ENCODE data around the gene EPB41L3.

The EPB41L3 gene

DNA sequence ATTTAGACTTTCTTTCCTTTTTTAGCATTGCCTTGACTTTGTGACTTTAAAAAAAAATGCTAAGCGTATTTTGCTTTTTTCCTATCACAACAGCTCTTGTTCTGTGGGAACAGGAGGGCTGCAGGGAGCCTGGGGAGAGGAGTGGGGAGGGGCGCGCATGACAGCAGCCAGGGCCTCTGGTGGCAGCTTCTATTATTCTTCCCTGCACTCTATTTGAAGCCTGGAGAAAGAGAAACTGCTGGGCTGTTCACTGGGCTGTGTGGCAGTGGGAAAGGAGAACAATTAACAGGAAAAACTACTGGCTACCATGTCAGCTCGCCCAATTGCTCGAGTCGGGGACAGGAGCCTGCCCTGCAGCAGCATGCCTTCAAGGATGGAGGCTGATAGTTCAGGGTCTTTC is 129.3 kb downstream of the EPB41L3 start:
- H3K4me3 ChIP-seq (ENCODE audit: low read depth in 1 of 2, low read length in 1 of 2) = no peak overlapping the region
- no peaks in the 10 kb centered on the region for H3K27me3 ChIP-seq
- H3K4me1 ChIP-seq (ENCODE audit: control insufficient read depth in 1 of 2, insufficient read depth in 1 of 2, low read depth in 1 of 2, low read length in 1 of 2) = no peaks in the 10 kb centered on the region
- no peaks in the 10 kb centered on the region for H3K9me3 ChIP-seq
- no peak overlapping the region for H3K27ac ChIP-seq
- TF ChIP-seq, protein P1, sequence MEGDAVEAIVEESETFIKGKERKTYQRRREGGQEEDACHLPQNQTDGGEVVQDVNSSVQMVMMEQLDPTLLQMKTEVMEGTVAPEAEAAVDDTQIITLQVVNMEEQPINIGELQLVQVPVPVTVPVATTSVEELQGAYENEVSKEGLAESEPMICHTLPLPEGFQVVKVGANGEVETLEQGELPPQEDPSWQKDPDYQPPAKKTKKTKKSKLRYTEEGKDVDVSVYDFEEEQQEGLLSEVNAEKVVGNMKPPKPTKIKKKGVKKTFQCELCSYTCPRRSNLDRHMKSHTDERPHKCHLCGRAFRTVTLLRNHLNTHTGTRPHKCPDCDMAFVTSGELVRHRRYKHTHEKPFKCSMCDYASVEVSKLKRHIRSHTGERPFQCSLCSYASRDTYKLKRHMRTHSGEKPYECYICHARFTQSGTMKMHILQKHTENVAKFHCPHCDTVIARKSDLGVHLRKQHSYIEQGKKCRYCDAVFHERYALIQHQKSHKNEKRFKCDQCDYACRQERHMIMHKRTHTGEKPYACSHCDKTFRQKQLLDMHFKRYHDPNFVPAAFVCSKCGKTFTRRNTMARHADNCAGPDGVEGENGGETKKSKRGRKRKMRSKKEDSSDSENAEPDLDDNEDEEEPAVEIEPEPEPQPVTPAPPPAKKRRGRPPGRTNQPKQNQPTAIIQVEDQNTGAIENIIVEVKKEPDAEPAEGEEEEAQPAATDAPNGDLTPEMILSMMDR (IDR thresholded peaks at IDR 0.05) = no peak
- no peaks in the 10 kb centered on the region for H3K36me3 ChIP-seq

DNA sequence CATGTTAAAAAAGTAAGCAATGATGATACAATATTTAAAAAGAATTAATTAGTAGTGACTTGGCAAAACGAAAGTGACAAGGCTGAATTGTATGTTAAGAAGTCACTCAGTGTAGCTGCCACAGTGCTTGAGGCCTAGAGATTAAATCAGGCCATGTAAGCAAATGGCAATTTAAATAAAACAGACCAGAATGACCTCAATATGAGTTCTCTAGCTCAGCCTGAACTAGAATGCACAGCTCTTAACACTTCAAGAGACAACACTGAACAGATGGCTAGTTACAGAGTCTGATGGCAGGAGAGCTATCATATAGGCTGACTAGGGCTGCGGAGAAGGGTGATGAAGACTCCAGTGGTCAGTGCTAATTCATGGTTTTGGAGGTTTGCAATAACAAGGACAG is 130.3 kb downstream of the EPB41L3 start:
- no peaks in the 10 kb centered on the region for H3K4me1 ChIP-seq (ENCODE audit: control insufficient read depth in 1 of 2, insufficient read depth in 1 of 2, low read depth in 1 of 2, low read length in 1 of 2)
- H3K27ac ChIP-seq = no peak overlapping the region
- no peaks in the 10 kb centered on the region for H3K27me3 ChIP-seq
- H3K4me3 ChIP-seq (ENCODE audit: low read depth in 1 of 2, low read length in 1 of 2) = no peak overlapping the region
- TF ChIP-seq, protein P1 (IDR thresholded peaks at IDR 0.05) = no peak
- H3K36me3 ChIP-seq = no peaks in the 10 kb centered on the region
- no peaks in the 10 kb centered on the region for H3K9me3 ChIP-seq

DNA sequence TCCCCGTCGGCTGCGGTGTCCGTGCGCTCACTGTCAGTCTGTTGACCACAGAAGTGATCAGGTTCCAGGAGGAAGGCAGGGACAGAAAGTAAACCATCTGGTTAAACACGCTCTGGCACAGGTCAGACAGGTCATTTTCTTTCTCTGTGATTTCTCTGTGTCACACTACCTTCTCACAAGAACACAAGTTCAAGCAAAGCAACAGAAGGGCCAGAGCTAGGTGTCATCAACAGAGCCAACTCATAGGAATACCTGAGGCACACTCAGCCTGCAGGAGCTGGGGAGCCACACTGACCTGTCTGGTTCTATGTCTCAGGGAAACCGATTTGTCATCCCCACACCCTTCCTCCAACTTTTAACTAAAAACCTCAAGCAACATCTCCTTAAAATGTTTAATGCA is 133.2 kb downstream of the EPB41L3 start:
- Histone ChIP-seq H3K36me3 (no peaks in the 10 kb centered on the region), H3K27ac (no peak overlapping the region), H3K27me3 (no peaks in the 10 kb centered on the region), H3K4me1 (ENCODE audit: control insufficient read depth in 1 of 2, insufficient read depth in 1 of 2, low read depth in 1 of 2, low read length in 1 of 2) (no peaks in the 10 kb centered on the region), H3K9me3 (no peaks in the 10 kb centered on the region), H3K4me3 (ENCODE audit: low read depth in 1 of 2, low read length in 1 of 2) (no peak overlapping the region)
- TF ChIP-seq, protein P1 (IDR thresholded peaks at IDR 0.05) = no peak

DNA sequence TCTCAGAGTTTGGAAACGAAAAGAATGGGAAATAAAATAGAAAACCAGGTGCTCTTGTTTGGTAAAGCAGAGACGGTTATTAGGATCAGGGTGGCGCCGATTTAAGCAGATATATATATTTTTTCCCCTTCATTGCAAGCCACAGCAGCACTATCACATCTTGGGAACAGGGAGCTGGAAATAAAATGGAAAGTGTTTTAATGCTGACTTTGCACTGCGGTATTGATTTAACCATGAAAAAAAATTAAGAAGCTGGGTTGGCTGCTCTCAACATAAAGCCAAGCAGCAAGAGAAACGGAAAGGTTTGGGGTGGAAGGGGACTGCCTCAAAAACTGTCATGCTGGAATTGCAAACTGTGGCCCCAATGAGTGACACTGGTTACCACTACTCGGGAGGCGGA is 145.5 kb downstream of the EPB41L3 start:
- no peaks in the 10 kb centered on the region for H3K4me1 ChIP-seq (ENCODE audit: control insufficient read depth in 1 of 2, insufficient read depth in 1 of 2, low read depth in 1 of 2, low read length in 1 of 2)
- H3K9me3 ChIP-seq = no peaks in the 10 kb centered on the region
- no peaks in the 10 kb centered on the region for H3K36me3 ChIP-seq
- TF ChIP-seq, protein P1 (IDR thresholded peaks at IDR 0.05) = no peak
- H3K27ac ChIP-seq = no peak overlapping the region
- H3K4me3 ChIP-seq (ENCODE audit: low read depth in 1 of 2, low read length in 1 of 2) = no peak overlapping the region
- H3K27me3 ChIP-seq = no peaks in the 10 kb centered on the region

DNA sequence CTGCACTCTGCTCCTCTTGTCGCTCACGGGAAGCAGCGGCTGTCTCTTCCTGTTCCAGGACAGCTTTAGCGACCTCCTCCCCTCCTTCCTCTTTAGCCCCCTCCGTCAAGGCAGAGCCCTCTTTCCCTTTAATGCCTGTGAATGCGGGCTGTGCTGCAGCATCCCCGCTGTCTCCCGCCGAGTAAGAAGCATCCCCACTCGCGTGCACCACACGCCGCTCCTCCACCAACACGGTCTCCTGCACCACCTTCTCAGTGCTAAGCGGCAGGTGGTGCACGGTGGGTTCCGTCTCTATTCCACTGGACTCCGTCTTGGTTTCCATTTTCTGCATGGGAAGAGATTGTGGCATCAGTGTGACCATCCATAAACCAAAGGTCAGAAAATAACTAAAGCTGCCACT is 146.7 kb downstream of the EPB41L3 start:
- no peak overlapping the region for H3K4me3 ChIP-seq (ENCODE audit: low read depth in 1 of 2, low read length in 1 of 2)
- no peaks in the 10 kb centered on the region for H3K9me3 ChIP-seq
- no peaks in the 10 kb centered on the region for H3K27me3 ChIP-seq
- H3K4me1 ChIP-seq (ENCODE audit: control insufficient read depth in 1 of 2, insufficient read depth in 1 of 2, low read depth in 1 of 2, low read length in 1 of 2) = no peaks in the 10 kb centered on the region
- H3K27ac ChIP-seq = no peak overlapping the region
- no peaks in the 10 kb centered on the region for H3K36me3 ChIP-seq
- TF ChIP-seq, protein P1 (IDR thresholded peaks at IDR 0.05) = no peak

DNA sequence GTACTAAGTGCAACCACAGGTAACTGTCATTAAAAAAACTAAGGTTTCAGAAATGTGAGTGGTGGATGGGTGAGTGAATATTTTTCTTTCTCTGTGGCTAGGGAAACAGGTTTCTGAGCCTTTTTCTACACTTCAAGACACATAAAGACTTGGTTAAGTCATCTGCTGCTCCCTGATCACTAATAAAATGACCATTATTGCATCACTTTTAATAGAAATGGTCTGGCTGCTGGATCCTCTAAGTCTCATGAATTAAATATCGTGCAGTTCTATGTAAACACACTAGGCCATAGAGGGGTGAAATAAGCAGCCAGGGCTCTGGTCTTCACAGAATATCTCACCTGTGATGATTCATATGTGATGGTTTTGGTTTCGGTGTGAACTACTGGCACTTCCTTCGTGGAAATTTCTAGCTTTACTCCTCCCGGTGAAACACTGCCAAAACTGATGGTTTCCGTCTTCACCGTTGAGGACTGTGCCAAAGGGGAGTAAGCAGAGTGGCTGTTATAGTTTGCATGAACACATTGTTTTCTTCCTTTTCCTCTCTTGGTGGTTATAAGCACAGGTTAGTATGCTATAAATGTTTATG is 147.8 kb downstream of the EPB41L3 start:
- H3K27ac ChIP-seq = no peak overlapping the region
- no peaks in the 10 kb centered on the region for H3K9me3 ChIP-seq
- H3K4me3 ChIP-seq (ENCODE audit: low read depth in 1 of 2, low read length in 1 of 2) = no peak overlapping the region
- H3K27me3 ChIP-seq = no peaks in the 10 kb centered on the region
- no peaks in the 10 kb centered on the region for H3K36me3 ChIP-seq
- TF ChIP-seq, protein P1 (IDR thresholded peaks at IDR 0.05) = no peak
- H3K4me1 ChIP-seq (ENCODE audit: control insufficient read depth in 1 of 2, insufficient read depth in 1 of 2, low read depth in 1 of 2, low read length in 1 of 2) = no peaks in the 10 kb centered on the region

Data from neutrophil (primary cell).